Measurements from ENCODE around the gene ARHGAP6. TPM values are rescaled to one million over a fixed set of nuclear protein-coding genes. Genes with fewer than 3 reads are reported as not detected.

The ARHGAP6 gene
- polyA plus RNA-seq, 3 donors = 0.31 to 1.1 (median 0.40) TPM

DNA sequence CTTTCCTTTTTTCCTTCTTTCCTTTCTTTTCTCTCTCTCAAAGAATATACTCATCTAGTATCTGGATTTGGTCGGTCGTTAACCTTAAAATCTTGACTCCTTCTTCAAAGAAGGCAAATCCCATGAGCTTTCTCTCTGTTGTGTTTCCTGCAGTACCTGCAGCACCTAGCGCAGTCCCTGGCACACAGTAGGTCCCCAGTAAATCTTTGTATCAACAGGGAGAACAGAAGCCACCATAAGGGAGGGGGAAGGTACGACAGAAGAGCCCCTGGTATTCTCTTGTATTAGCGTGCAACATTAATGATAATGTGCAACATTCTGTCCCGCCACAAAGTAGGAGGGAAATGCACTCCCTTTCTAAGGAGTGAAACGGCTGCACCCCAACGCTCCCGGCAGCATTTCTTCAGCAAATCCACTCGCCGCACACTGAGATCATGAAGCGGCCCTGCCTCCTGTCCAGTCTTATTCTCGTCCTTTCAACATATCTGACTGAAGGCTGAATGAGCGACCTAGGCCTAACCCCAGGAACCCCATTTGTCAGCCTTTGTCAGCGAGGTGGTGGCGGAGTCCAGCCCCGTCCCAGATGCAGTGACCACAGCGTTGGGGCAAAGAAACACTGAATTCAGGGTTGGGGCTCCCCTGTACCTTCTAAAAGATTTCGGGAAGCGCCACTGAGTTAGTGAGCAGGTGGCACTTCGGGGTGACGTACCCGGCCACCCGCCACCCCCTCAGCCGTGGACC, 238.8 kb downstream of the ARHGAP6 start:
- no peak for TF ChIP-seq CTCF (IDR thresholded peaks at IDR 0.05)
- Histone ChIP-seq H3K36me3 (replicated peaks in 1 of 2; ENCODE audit: control insufficient read depth in 1 of 2, insufficient read depth in 2 of 2, low read length in 2 of 2) (no peaks in the 10 kb centered on the region), H3K4me2 (replicated peaks; ENCODE audit: extremely low read depth, low read length, poor library complexity, severe bottlenecking) (peak overlapping the region; percentile 55), H3K27ac (ENCODE audit: low read depth in 1 of 2, low read length in 2 of 2) (no peak overlapping the region), H3K4me3 (replicated peaks in 1 of 3; ENCODE audit: low read depth in 2 of 3, low read length in 3 of 3) (peak overlapping the region; percentile 24 to 54 (median 39)), H3K9ac (ENCODE audit: insufficient read depth, low read length, poor library complexity, severe bottlenecking) (peak overlapping the region; percentile 30), H4K20me1 (ENCODE audit: insufficient read depth, low read length) (no peaks in the 10 kb centered on the region), H3K4me1 (ENCODE audit: control insufficient read depth in 1 of 2, insufficient read depth in 2 of 2, low read length in 2 of 2) (peaks cover 6 to 17% of the 10 kb centered on the region in 2 donors), H3K79me2 (ENCODE audit: insufficient read depth, low read length) (no peaks in the 10 kb centered on the region), H2AFZ (ENCODE audit: insufficient read depth, low read depth, low read length, poor library complexity, severe bottlenecking) (peak overlapping the region; percentile 30), H3K27me3 (ENCODE audit: control insufficient read depth in 2 of 2, insufficient read depth in 2 of 2, low read length in 2 of 2) (peaks cover 20 to 28% of the 10 kb centered on the region in 2 donors), H3K9me3 (replicated peaks in 1 of 2; ENCODE audit: control insufficient read depth in 1 of 2, insufficient read depth in 1 of 2, low read length in 2 of 2) (no peaks in the 10 kb centered on the region)
- Mint-ChIP-seq H3K27ac (peak overlapping the region in 3 of 7 donors; percentile 31 to 69 (median 31)), H3K27me3 (ENCODE audit: low read depth in 3 of 3) (peaks cover 24 to 29% (median 29%) of the 10 kb centered on the region in 3 donors), H3K36me3 (no peaks in the 10 kb centered on the region), H3K4me1 (peaks cover 29% of the 10 kb centered on the region), H3K9me3 (peaks cover 0 to 19% (median 3%) of the 10 kb centered on the region in 7 donors), H3K4me3 (peak overlapping the region; percentile 76 to 82)
- no peak for DNase-seq
- intact Hi-C loops (cut with micrococcal nuclease) = no loop called here
- WGBS (ENCODE audit: insufficient coverage) = 5% methylated on average over 14 of the region's 25 CpGs

GRCh38 chrX:11424903-11425674, 240.6 kb downstream of the ARHGAP6 start:
- H3K9me3 ChIP-seq (replicated peaks in 1 of 2; ENCODE audit: control insufficient read depth in 1 of 2, insufficient read depth in 1 of 2, low read length in 2 of 2) = no peaks in the 10 kb centered on the region
- H3K4me2 ChIP-seq (replicated peaks; ENCODE audit: extremely low read depth, low read length, poor library complexity, severe bottlenecking) = no peak overlapping the region
- H3K9me3 Mint-ChIP-seq = peaks cover 0 to 21% (median 3%) of the 10 kb centered on the region in 7 donors
- DNase-seq = no peak
- H3K27me3 ChIP-seq (ENCODE audit: control insufficient read depth in 2 of 2, insufficient read depth in 2 of 2, low read length in 2 of 2) = peaks cover 20 to 28% of the 10 kb centered on the region in 2 donors
- WGBS (ENCODE audit: insufficient coverage) = 100% methylated on average over 2 of the region's 7 CpGs
- H3K79me2 ChIP-seq (ENCODE audit: insufficient read depth, low read length) = no peaks in the 10 kb centered on the region
- no peak overlapping the region for H3K9ac ChIP-seq (ENCODE audit: insufficient read depth, low read length, poor library complexity, severe bottlenecking)
- H3K4me3 ChIP-seq (replicated peaks in 1 of 3; ENCODE audit: low read depth in 2 of 3, low read length in 3 of 3) = no peak overlapping the region
- TF ChIP-seq CTCF (IDR thresholded peaks at IDR 0.05) = no peak
- H2AFZ ChIP-seq (ENCODE audit: insufficient read depth, low read depth, low read length, poor library complexity, severe bottlenecking) = no peak overlapping the region
- peaks cover 6 to 17% of the 10 kb centered on the region in 2 donors for H3K4me1 ChIP-seq (ENCODE audit: control insufficient read depth in 1 of 2, insufficient read depth in 2 of 2, low read length in 2 of 2)
- peak overlapping the region in 1 of 7 donors; percentile 5 for H3K27ac Mint-ChIP-seq
- H3K36me3 Mint-ChIP-seq = no peaks in the 10 kb centered on the region
- H3K36me3 ChIP-seq (replicated peaks in 1 of 2; ENCODE audit: control insufficient read depth in 1 of 2, insufficient read depth in 2 of 2, low read length in 2 of 2) = no peaks in the 10 kb centered on the region
- no peaks in the 10 kb centered on the region for H4K20me1 ChIP-seq (ENCODE audit: insufficient read depth, low read length)
- H3K27me3 Mint-ChIP-seq (ENCODE audit: low read depth in 3 of 3) = peaks cover 26 to 29% (median 27%) of the 10 kb centered on the region in 3 donors
- intact Hi-C loops (cut with micrococcal nuclease) = no loop called here
- H3K4me3 Mint-ChIP-seq = no peak overlapping the region
- no peak overlapping the region for H3K27ac ChIP-seq (ENCODE audit: low read depth in 1 of 2, low read length in 2 of 2)
- peaks cover 24% of the 10 kb centered on the region for H3K4me1 Mint-ChIP-seq
